ENCODE measurements around the gene MACO1.
"Not testable (repeated sequence)": the region's sequence is repeated elsewhere in the genome, so short reads cannot be mapped to it uniquely, and the experiment has no call there.

The MACO1 gene

DNA sequence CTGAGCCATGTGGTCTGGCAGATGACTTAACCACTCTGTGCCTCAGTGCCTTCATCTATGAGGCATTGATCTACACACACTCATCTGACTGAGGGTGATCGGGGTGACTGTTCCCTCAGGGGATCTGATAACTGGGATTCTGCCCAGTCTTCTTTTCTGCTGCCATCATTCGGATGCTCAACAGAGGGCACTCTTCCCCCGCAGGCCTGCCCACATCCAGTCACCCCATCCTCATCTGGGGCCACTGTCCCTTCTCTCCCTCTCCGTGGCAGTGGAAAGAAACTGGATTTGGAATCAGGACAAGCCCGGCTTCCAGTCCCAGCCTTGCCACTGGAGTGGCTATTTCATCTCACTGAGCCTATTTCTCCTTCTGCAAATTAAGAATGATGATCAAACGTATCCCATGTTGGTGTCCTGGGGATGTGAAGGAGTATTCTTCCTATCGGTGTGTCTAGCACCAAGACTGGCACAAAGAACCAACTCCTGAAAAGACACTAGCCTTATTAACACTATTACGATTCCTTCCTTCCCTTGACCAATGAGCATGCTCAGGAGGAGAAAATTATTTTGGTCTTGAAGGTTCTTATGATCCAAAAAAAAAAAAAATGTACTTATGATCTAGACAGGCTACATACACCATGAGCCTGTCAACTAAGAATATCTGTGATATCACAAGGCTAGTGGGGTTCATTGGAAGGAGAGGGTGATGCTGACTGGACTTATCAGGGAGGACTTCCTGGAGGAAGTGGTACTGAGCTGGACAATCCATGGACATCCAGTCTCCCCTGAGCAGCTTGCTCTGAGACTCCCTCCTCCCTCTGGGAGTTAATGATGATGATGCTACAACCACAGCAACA is 27.5 kb upstream of the MACO1 start:
- H3K4me3 ChIP-seq (ENCODE audit: low read depth, low read length); DNase-seq (ENCODE audit: low read depth, low spot score); POLR2A ChIA-PET: not testable (repeated sequence)
- CTCF ChIA-PET, result interaction anchor here (0.6 to 1.2 kb wide), 4 partner anchors 24 to 120 kb away, joined by 3 to 5 read pairs (median 3); no protein-coding TSS in a partner anchor
- peak; percentile 27 for TF ChIP-seq CTCF (IDR thresholded peaks at IDR 0.05; ENCODE audit: insufficient read depth, low read length, missing control alignments)

GRCh38 chr1:25405731-25406305 is 24.9 kb upstream of the MACO1 start:
- H3K4me3 ChIP-seq (ENCODE audit: low read depth, low read length); DNase-seq (ENCODE audit: low read depth, low spot score); CTCF ChIA-PET; POLR2A ChIA-PET: not testable (repeated sequence)

GRCh38 chr1:25409641-25410427 is 20.9 kb upstream of the MACO1 start:
- POLR2A ChIA-PET; H3K4me3 ChIP-seq (ENCODE audit: low read depth, low read length); CTCF ChIA-PET; DNase-seq (ENCODE audit: low read depth, low spot score): not testable (repeated sequence)

DNA sequence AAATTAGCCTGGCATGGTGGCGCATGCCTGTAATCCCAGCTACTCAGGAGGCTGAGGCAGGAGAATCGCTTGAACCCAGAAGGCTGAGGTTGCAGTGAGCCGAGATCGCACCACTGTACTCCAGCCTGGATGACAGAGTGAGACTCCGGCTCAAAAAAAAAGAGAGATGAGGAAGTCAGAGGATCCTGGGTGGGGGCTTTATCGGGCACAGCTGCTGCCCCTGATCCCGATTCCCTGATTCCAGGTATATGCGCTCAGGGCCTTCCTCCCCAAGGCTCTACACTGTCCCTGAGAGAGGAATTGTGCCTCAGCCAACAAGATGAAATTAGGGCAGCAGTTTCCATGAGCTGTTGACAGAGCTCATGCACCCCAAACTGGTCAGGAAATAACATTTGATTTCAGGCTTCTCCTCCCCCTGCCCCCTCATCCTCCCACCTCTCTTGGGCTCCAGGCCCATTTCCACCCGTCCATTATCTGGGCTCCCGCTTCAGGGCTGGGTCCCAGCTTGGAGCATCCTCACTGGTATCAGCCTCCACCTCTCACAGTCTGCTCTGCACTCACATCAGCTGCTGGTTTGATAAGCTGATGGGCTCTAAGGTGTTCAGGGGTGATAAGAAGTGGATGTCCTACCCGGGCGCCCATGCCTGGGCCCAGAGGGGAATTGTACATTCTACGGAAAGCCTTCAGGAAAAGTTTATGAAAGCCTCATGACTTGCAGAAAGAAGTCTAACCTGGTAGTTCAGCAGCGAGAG is 17.6 kb upstream of the MACO1 start:
- H3K4me3 ChIP-seq (ENCODE audit: low read depth, low read length); CTCF ChIA-PET; POLR2A ChIA-PET; DNase-seq (ENCODE audit: low read depth, low spot score): not testable (repeated sequence)

- H3K4me3 ChIP-seq (ENCODE audit: low read depth, low read length); POLR2A ChIA-PET; CTCF ChIA-PET; DNase-seq (ENCODE audit: low read depth, low spot score): not testable (repeated sequence)
These were observed 16.5 kb upstream of the MACO1 start for GRCh38 chr1:25414157-25414556.

DNA sequence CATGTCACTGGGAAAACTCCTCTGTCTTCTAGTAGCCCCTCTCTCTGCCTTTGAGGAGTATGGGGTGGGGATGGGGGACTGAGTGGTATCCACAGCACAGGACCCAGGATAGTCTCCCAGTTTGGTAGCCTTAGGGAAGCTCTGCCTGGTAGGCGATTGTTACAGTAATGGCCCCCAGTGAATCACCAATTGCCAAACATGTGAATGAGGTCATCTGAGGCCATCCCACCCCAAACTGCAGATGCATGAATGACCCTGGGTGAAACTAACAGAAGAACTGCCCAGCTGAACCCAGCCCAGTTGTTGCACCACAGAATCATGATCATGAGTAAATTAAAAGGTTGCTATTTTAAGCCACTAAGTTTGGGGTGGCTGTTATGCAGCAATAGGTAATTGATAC is 16.1 kb upstream of the MACO1 start:
- DNase-seq (ENCODE audit: low read depth, low spot score); H3K4me3 ChIP-seq (ENCODE audit: low read depth, low read length); POLR2A ChIA-PET; CTCF ChIA-PET: not testable (repeated sequence)

GRCh38 chr1:25417280-25417679 is 13.4 kb upstream of the MACO1 start:
- DNase-seq (ENCODE audit: low read depth, low spot score); POLR2A ChIA-PET; H3K4me3 ChIP-seq (ENCODE audit: low read depth, low read length); CTCF ChIA-PET: not testable (repeated sequence)

GRCh38 chr1:25419339-25419738 is 11.4 kb upstream of the MACO1 start:
- H3K4me3 ChIP-seq (ENCODE audit: low read depth, low read length); POLR2A ChIA-PET; DNase-seq (ENCODE audit: low read depth, low spot score): not testable (repeated sequence)
- CTCF ChIA-PET, result interaction anchor here (1.5 kb wide), 1 partner anchor 11 kb away, joined by 4 read pairs; no protein-coding TSS in a partner anchor

DNA sequence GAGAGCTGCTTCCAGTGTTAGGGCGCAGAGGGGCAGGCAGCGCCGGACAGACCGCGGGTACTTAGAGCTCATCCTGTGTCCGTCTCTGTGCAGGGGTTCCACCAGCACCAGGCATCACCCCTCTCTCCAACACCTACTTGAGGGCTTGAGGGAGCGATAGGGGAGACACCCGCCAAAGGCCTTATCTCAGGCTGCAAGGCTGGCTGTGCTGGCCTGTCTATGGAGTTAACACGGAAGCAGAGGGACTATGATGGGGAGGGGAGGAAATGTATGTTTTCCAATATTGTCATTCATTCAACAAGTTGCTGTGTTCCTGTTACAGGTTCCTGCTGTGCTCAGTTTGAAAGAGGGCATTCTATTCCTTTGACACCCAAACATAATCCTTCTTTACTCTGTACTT is 10.0 kb upstream of the MACO1 start, which contains the start of gene RHCE:
Gene RHCE, minus strand, starts transcription at position 111 of the 400 bp plus-strand sequence. Its CDS starts 39 bp downstream, at position 72.
- H3K4me3 ChIP-seq (ENCODE audit: low read depth, low read length); DNase-seq (ENCODE audit: low read depth, low spot score); CTCF ChIA-PET; POLR2A ChIA-PET: not testable (repeated sequence)

- CTCF ChIA-PET; H3K4me3 ChIP-seq (ENCODE audit: low read depth, low read length); DNase-seq (ENCODE audit: low read depth, low spot score); POLR2A ChIA-PET: not testable (repeated sequence)
These were observed 7.5 kb upstream of the MACO1 start for GRCh38 chr1:25423206-25423605.

All from AG04449 (cell line).